Muscle layer of colon (tissue), 2 donors: ENCODE data around the gene BRD1.

ENCODE experiments used
- H3K27ac ChIP-seq: one replicate; pipeline ENCODE4 v1.7.0; 2013; ENCODE audit warnings: low read depth, mild to moderate bottlenecking, low read length, moderate library complexity
- H3K27me3 ChIP-seq, 2 donors: one replicate each; pipeline ENCODE4 v1.7.0; 2013; ENCODE audit warnings: low read length in 2 of 2, mild to moderate bottlenecking in 2 of 2; ENCODE audit not compliant: insufficient read depth in 2 of 2, control insufficient read depth in 1 of 2
- H3K36me3 ChIP-seq: one replicate; pipeline ENCODE4 v1.7.0; 2013; ENCODE audit warnings: mild to moderate bottlenecking, low read length; ENCODE audit not compliant: insufficient read depth
- H3K4me1 ChIP-seq: one replicate; pipeline ENCODE4 v1.7.0; 2013; ENCODE audit warnings: mild to moderate bottlenecking, low read length; ENCODE audit not compliant: insufficient read depth
- H3K4me3 ChIP-seq, 2 donors: one replicate each; pipeline ENCODE4 v1.7.0; 2013; ENCODE audit warnings: low read length in 2 of 2, low read depth in 1 of 2, mild to moderate bottlenecking in 1 of 2, moderate library complexity in 1 of 2
- H3K9ac ChIP-seq: one replicate; pipeline ENCODE4 v1.7.0; 2013; ENCODE audit warnings: low read length
- H3K9me3 ChIP-seq: one replicate; pipeline ENCODE4 v1.7.0; 2013; ENCODE audit warnings: mild to moderate bottlenecking, low read length
- donor health status: abdominal sarcoma.
- donor health status: Adenocarcinoma of cecum.

Gene BRD1

GRCh38 chr22:49850959-49851802 lies 23.5 kb upstream of the BRD1 start:
- Histone ChIP-seq H3K9me3 (no peaks in the 10 kb centered on the region), H3K9ac (no peak overlapping the region), H3K4me3 (no peak overlapping the region), H3K36me3 (no peaks in the 10 kb centered on the region), H3K27me3 (peaks cover 3 to 29% of the 10 kb centered on the region in 2 donors), H3K27ac (no peak overlapping the region), H3K4me1 (peaks cover 16% of the 10 kb centered on the region)

DNA sequence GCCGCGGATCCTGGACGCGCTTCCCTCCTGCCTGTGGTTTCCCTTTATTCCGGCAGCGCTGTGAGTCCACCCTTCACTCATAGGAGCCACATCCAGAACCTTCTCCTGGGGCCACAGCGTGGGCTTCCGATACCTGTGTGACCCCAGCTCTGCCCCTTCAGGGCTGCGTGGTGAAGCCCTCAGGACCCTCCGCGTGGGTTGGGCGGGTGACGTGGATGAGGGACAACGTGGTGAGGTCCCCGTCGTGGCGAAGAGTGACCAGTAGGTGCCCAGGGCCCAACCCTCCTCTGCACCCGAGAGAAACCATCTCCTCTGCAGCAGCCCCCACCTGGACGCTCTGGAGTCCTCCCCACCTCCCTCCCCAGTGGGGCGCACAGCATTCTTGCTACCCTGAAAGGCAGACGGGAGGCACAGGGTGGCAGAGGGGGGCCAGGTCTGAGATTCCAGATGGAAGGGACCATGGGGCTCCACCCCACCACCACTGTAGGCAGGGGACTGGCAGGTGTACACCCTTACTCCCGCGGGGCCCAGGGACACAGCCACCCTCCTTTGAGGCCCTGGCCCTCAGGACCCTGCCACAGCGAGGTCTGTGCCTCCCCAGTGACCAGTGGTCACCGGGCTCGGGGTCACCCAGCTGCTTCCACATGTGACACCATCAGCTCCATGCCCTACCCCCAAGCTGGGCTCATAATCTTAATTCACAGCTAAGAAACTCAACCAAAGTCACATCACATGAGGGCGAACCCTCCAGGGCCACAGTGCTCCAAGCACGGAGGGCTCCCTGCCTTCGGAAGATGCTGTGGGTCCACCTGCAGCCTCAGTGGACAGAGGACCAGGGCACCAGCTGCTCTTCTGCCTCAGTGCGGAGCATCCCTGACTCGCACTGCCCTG lies 22.6 kb upstream of the BRD1 start:
- H3K4me3 ChIP-seq = no peak overlapping the region
- H3K4me1 ChIP-seq = peaks cover 7% of the 10 kb centered on the region
- no peaks in the 10 kb centered on the region for H3K36me3 ChIP-seq
- H3K9me3 ChIP-seq = no peaks in the 10 kb centered on the region
- H3K27me3 ChIP-seq = peaks cover 3 to 29% of the 10 kb centered on the region in 2 donors
- H3K27ac ChIP-seq = no peak overlapping the region
- H3K9ac ChIP-seq = no peak overlapping the region

- H3K27ac ChIP-seq = no peak overlapping the region
- no peaks in the 10 kb centered on the region for H3K36me3 ChIP-seq
- no peak overlapping the region for H3K9ac ChIP-seq
- H3K4me1 ChIP-seq = no peaks in the 10 kb centered on the region
- H3K27me3 ChIP-seq = peaks cover 3 to 29% of the 10 kb centered on the region in 2 donors
- H3K9me3 ChIP-seq = no peaks in the 10 kb centered on the region
- H3K4me3 ChIP-seq = peak overlapping the region in 1 of 2 donors; percentile 26
These were observed 21.7 kb upstream of the BRD1 start for GRCh38 chr22:49849161-49850020.

GRCh38 chr22:49848690-49849160 lies 21.1 kb upstream of the BRD1 start:
- no peak overlapping the region for H3K27ac ChIP-seq
- no peak overlapping the region for H3K9ac ChIP-seq
- H3K27me3 ChIP-seq = peaks cover 3 to 29% of the 10 kb centered on the region in 2 donors
- peak overlapping the region; percentile 27 to 54 for H3K4me3 ChIP-seq
- no peaks in the 10 kb centered on the region for H3K4me1 ChIP-seq
- H3K9me3 ChIP-seq = no peaks in the 10 kb centered on the region
- H3K36me3 ChIP-seq = no peaks in the 10 kb centered on the region

- Histone ChIP-seq H3K4me1 (no peaks in the 10 kb centered on the region), H3K4me3 (peak overlapping the region; percentile 27 to 54)
These were observed 20.3 kb upstream of the BRD1 start for GRCh38 chr22:49847751-49848689.

GRCh38 chr22:49845666-49846459 lies 18.2 kb upstream of the BRD1 start:
- H3K36me3 ChIP-seq = no peaks in the 10 kb centered on the region
- H3K9me3 ChIP-seq = no peaks in the 10 kb centered on the region
- peaks cover 3 to 29% of the 10 kb centered on the region in 2 donors for H3K27me3 ChIP-seq
- no peak overlapping the region for H3K4me3 ChIP-seq
- no peaks in the 10 kb centered on the region for H3K4me1 ChIP-seq
- no peak overlapping the region for H3K9ac ChIP-seq
- H3K27ac ChIP-seq = no peak overlapping the region

More at GRCh38 chr22:49847751-49848689, 20.3 kb upstream of the BRD1 start:
- H3K36me3 ChIP-seq = no peaks in the 10 kb centered on the region
- H3K9ac ChIP-seq = no peak overlapping the region
- no peaks in the 10 kb centered on the region for H3K9me3 ChIP-seq
- H3K27ac ChIP-seq = no peak overlapping the region
- peaks cover 3 to 29% of the 10 kb centered on the region in 2 donors for H3K27me3 ChIP-seq

DNA sequence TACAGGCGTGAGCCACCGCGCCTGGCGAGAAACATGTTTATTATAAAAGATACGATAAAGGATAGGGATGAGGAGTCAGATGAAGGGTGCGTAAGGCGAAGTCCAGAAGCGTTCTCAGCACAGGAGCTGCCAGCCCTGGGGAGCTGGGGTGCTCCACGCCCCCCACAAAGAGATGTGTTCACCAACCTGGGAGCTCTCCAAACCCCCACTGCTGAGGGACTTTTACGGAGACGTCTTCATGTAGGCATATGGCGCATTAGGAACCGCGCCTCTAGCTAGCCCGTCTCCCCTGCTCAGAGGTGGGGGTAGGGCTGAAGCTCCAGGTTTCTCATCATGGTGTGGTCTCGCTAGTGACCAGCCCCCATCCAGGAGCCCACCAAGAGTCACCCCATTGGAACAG lies 17.6 kb upstream of the BRD1 start:
- H3K4me3 ChIP-seq = no peak overlapping the region
- H3K4me1 ChIP-seq = no peaks in the 10 kb centered on the region
- H3K9me3 ChIP-seq = no peaks in the 10 kb centered on the region
- H3K36me3 ChIP-seq = no peaks in the 10 kb centered on the region
- no peak overlapping the region for H3K27ac ChIP-seq
- H3K9ac ChIP-seq = no peak overlapping the region
- peaks cover 3 to 23% of the 10 kb centered on the region in 2 donors for H3K27me3 ChIP-seq

GRCh38 chr22:49838771-49839717 lies 11.4 kb upstream of the BRD1 start:
- Histone ChIP-seq H3K4me1 (no peaks in the 10 kb centered on the region), H3K27me3 (no peaks in the 10 kb centered on the region), H3K36me3 (no peaks in the 10 kb centered on the region), H3K9ac (no peak overlapping the region), H3K27ac (no peak overlapping the region), H3K9me3 (no peaks in the 10 kb centered on the region), H3K4me3 (no peak overlapping the region)

GRCh38 chr22:49833340-49834007 lies 5.8 kb upstream of the BRD1 start:
- no peaks in the 10 kb centered on the region for H3K9me3 ChIP-seq
- H3K9ac ChIP-seq = no peak overlapping the region
- H3K36me3 ChIP-seq = no peaks in the 10 kb centered on the region
- no peaks in the 10 kb centered on the region for H3K4me1 ChIP-seq
- no peak overlapping the region for H3K27ac ChIP-seq
- no peak overlapping the region for H3K4me3 ChIP-seq
- no peaks in the 10 kb centered on the region for H3K27me3 ChIP-seq
